PC-9 (cell line): ENCODE measurements around the gene PRMT5. TPM values are rescaled to one million over a fixed set of nuclear protein-coding genes. Genes with fewer than 3 reads are reported as not detected.

Experiments
- BruUV-seq: library from RNA; stranded (reverse); fragments of 400-500 nt; replicated peaks from 2 replicates; lab custom pipeline; 2021; lab: Mats Ljungman, UMichigan
- CTCF ChIA-PET: fragments of 300-600 bp; sonication (Branson Sonifier 250); formaldehyde crosslinking; loops from one replicate; lab custom pipeline; 2022; ENCODE audit warnings: antibody characterized with exemption; lab: Charles Lee
- POLR2A ChIA-PET: fragments of 300-600 bp; sonication (Branson Sonifier 250); formaldehyde crosslinking; loops from one replicate; lab custom pipeline; 2022; ENCODE audit warnings: antibody characterized with exemption; ENCODE audit not compliant: unreplicated experiment; lab: Charles Lee
- DNase-seq, 2 experiments: peaks; one replicate each; pipeline versions ENCODE4 v3.0.0 to v3.0.0-alpha.2; 2015 to 2022; ENCODE audit warnings: mixed read lengths in 1 of 2
- H2AFZ ChIP-seq: fragments of 200-600 bp; sonication (generic); 2 replicates; pipeline ENCODE4 v1.8.1; 2017; ENCODE audit warnings: antibody characterized with exemption
- H3F3A ChIP-seq: fragments of 200-600 bp; sonication (generic); 2 replicates; pipeline ENCODE4 v1.8.1; 2017; ENCODE audit warnings: antibody characterized with exemption, mild to moderate bottlenecking, low read depth; ENCODE audit not compliant: insufficient read depth
- H3K27ac ChIP-seq: fragments of 200-600 bp; sonication (generic); 2 replicates; pipeline ENCODE4 v1.6.1; 2016; ENCODE audit warnings: mixed run types
- H3K27me3 ChIP-seq: fragments of 200-600 bp; sonication (generic); 2 replicates; pipeline ENCODE4 v1.6.1; 2016; ENCODE audit warnings: low read depth, mixed run types; ENCODE audit not compliant: insufficient read depth
- H3K36me3 ChIP-seq: fragments of 200-600 bp; sonication (generic); 2 replicates; pipeline ENCODE4 v1.6.1; 2016; ENCODE audit warnings: low read depth, mixed run types
- H3K4me1 ChIP-seq: fragments of 200-600 bp; sonication (generic); replicated peaks from 2 replicates; pipeline ENCODE4 v1.6.1; 2016; ENCODE audit warnings: mixed run types; ENCODE audit not compliant: insufficient read depth
- H3K4me2 ChIP-seq: fragments of 200-600 bp; sonication (generic); 2 replicates; pipeline ENCODE4 v1.6.1; 2017; ENCODE audit warnings: mixed run types
- H3K4me3 ChIP-seq: fragments of 200-600 bp; sonication (generic); 2 replicates; pipeline ENCODE4 v1.6.1; 2016; ENCODE audit warnings: mixed run types
- H3K79me2 ChIP-seq: fragments of 200-600 bp; sonication (generic); 2 replicates; pipeline ENCODE4 v1.6.1; 2017; ENCODE audit warnings: low read depth, mixed run types
- H3K9me2 ChIP-seq: fragments of 200-600 bp; sonication (generic); 2 replicates; pipeline ENCODE4 v1.8.1; 2017; ENCODE audit warnings: mild to moderate bottlenecking; ENCODE audit not compliant: insufficient read depth
- H3K9me3 ChIP-seq: fragments of 200-600 bp; sonication (generic); 2 replicates; pipeline ENCODE4 v1.8.1; 2016; ENCODE audit warnings: low read depth; ENCODE audit not compliant: insufficient read depth
- H4K20me1 ChIP-seq: fragments of 200-600 bp; sonication (generic); 2 replicates; pipeline ENCODE4 v1.8.1; 2017; ENCODE audit not compliant: insufficient read depth
- CTCF ChIP-seq: fragments of 200-600 bp; sonication (generic); conservative IDR thresholded peaks from 2 replicates; pipeline ENCODE4 v1.6.1; 2017; ENCODE audit warnings: mixed run types, antibody characterized with exemption, mild to moderate bottlenecking, moderate library complexity
- EZH2 ChIP-seq: fragments of 200-600 bp; sonication (generic); IDR thresholded peaks from 2 replicates; pipeline ENCODE4 v1.8.0; 2017; ENCODE audit warnings: antibody characterized with exemption, low read depth
- intact Hi-C: fragments of 100-400 bp; cut with micrococcal nuclease; formaldehyde crosslinking; loops from one replicate; pipeline ENCODE4 v1.10.0; 2022; ENCODE audit not compliant: unreplicated experiment
- total RNA-seq: library from RNA; stranded (reverse); gene quantifications from 2 replicates; pipeline ENCODE4 v1.2.3, GENCODE V29; 2021

Gene PRMT5
- total RNA-seq, 1 experiment from 2014 or later: 73.2 TPM

GRCh38 chr14:22890416-22890815 is 38.8 kb downstream of the PRMT5 start:
- Histone ChIP-seq H2AFZ (no peak overlapping the region), H4K20me1 (no peaks in the 10 kb centered on the region), H3K79me2 (no peaks in the 10 kb centered on the region), H3K9me3 (no peaks in the 10 kb centered on the region), H3K4me3 (no peak overlapping the region), H3K36me3 (no peaks in the 10 kb centered on the region), H3K27me3 (no peaks in the 10 kb centered on the region), H3K4me2 (no peak overlapping the region), H3K9me2 (no peaks in the 10 kb centered on the region), H3K27ac (no peak overlapping the region), H3F3A (peaks cover 4% of the 10 kb centered on the region; the same call in 1 of the 2 replicates), H3K4me1 (peaks cover 7% of the 10 kb centered on the region; the same call in 1 of the 2 replicates)
- ChIA-PET POLR2A (no interaction called here), CTCF (no interaction called here)
- intact Hi-C loops: no loop called here
- TF ChIP-seq EZH2: no peak
- no peak for TF ChIP-seq CTCF
- no TSS peak for BruUV-seq
- DNase-seq: no peak

GRCh38 chr14:22888662-22889061 is 40.5 kb downstream of the PRMT5 start:
- no peaks in the 10 kb centered on the region for H3K79me2 ChIP-seq
- no peaks in the 10 kb centered on the region for H3K9me3 ChIP-seq
- H2AFZ ChIP-seq: no peak overlapping the region
- no peaks in the 10 kb centered on the region for H3K9me2 ChIP-seq
- BruUV-seq: no TSS peak
- H3K27me3 ChIP-seq: no peaks in the 10 kb centered on the region
- POLR2A ChIA-PET: interaction anchor here (0.6 to 0.7 kb wide), 3 partner anchors 16 to 174 kb away, joined by 3 to 24 read pairs (median 10); no protein-coding TSS in a partner anchor
- no peak for DNase-seq
- intact Hi-C loops: no loop called here
- TF ChIP-seq CTCF: no peak
- TF ChIP-seq EZH2: no peak
- no peaks in the 10 kb centered on the region for H3K36me3 ChIP-seq
- peaks cover 5% of the 10 kb centered on the region; the same call in 1 of the 2 replicates for H3F3A ChIP-seq
- no peak overlapping the region for H3K4me3 ChIP-seq
- CTCF ChIA-PET: interaction anchor here (0.9 kb wide), 1 partner anchor 17 kb away, joined by 4 read pairs; no protein-coding TSS in a partner anchor
- H4K20me1 ChIP-seq: no peaks in the 10 kb centered on the region
- H3K4me1 ChIP-seq: peaks cover 7% of the 10 kb centered on the region; the same call in 1 of the 2 replicates
- H3K4me2 ChIP-seq: peak overlapping the region; percentile 86; the same call in 1 of the 2 replicates
- H3K27ac ChIP-seq: no peak overlapping the region

- Histone ChIP-seq H4K20me1 (no peaks in the 10 kb centered on the region), H2AFZ (0 out of 2 replicates have a peak overlapping the region, but pooled peaks have one; percentile 47), H3K36me3 (no peaks in the 10 kb centered on the region), H3K27ac (no peak overlapping the region), H3K27me3 (no peaks in the 10 kb centered on the region), H3F3A (peaks cover 5% of the 10 kb centered on the region; the same call in 1 of the 2 replicates), H3K9me2 (no peaks in the 10 kb centered on the region), H3K4me1 (peaks cover 7% of the 10 kb centered on the region; the same call in 1 of the 2 replicates), H3K4me3 (peak overlapping the region; percentile 68), H3K79me2 (no peaks in the 10 kb centered on the region), H3K4me2 (peak overlapping the region; percentile 86), H3K9me3 (no peaks in the 10 kb centered on the region)
- ChIA-PET CTCF (no interaction called here), POLR2A (interaction anchor here (0.7 kb wide), 1 partner anchor 174 kb away, joined by 24 read pairs; no protein-coding TSS in a partner anchor)
- no peak for TF ChIP-seq EZH2
- TF ChIP-seq CTCF: no peak
- intact Hi-C loops: loop anchor here (1.0 kb wide), 1 partner anchor 16 kb away; no protein-coding TSS in a partner anchor
- no peak for DNase-seq
- no TSS peak for BruUV-seq
Measured at GRCh38 chr14:22887990-22888378, 41.2 kb downstream of the PRMT5 start.
